OCI-LY1 (cell line): Measurements from ENCODE around the gene ETV6.

Experiments
- EZH2 ChIP-seq: fragments of 200-600 bp; sonication (generic), shearing (Covaris generic); IDR thresholded peaks from 2 replicates; pipeline ENCODE4 v1.8.0; 2017; ENCODE audit warnings: borderline replicate concordance, mixed run types, mild to moderate bottlenecking, antibody characterized with exemption, low read length, moderate library complexity, mixed read lengths
- TF ChIP-seq, protein P1 (sequence below): fragments of 200-600 bp; sonication (generic), shearing (Covaris generic); IDR thresholded peaks from 2 replicates; pipeline ENCODE4 v1.5.1; 2017; ENCODE audit warnings: mild to moderate bottlenecking, antibody characterized with exemption, low read length, moderate library complexity, mixed read lengths

DNA sequence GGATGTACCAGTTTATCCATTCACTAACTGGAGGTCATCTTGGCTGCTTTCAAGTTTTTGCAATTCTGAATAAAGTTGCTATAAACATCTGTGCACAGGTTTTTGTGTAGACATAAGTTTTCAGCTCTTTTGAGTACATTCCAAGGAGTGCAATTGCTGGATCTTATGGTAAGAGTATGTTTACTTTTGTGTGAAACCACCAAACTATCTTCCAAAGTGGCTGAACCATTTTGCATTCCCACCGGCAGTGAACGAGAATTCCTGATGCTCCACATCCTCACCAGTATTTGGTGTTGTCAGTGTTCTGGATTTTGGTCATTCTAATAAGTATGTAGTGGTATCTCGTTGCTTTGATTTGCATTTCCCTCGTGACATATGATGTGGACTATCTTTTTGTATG, 270.8 kb downstream of the ETV6 start:
- TF ChIP-seq, protein P1, sequence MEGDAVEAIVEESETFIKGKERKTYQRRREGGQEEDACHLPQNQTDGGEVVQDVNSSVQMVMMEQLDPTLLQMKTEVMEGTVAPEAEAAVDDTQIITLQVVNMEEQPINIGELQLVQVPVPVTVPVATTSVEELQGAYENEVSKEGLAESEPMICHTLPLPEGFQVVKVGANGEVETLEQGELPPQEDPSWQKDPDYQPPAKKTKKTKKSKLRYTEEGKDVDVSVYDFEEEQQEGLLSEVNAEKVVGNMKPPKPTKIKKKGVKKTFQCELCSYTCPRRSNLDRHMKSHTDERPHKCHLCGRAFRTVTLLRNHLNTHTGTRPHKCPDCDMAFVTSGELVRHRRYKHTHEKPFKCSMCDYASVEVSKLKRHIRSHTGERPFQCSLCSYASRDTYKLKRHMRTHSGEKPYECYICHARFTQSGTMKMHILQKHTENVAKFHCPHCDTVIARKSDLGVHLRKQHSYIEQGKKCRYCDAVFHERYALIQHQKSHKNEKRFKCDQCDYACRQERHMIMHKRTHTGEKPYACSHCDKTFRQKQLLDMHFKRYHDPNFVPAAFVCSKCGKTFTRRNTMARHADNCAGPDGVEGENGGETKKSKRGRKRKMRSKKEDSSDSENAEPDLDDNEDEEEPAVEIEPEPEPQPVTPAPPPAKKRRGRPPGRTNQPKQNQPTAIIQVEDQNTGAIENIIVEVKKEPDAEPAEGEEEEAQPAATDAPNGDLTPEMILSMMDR: no peak
- TF ChIP-seq EZH2: no peak
